GM12864 (cell line): ENCODE results near the gene PCED1B.
"Not testable (repeated sequence)": the region's sequence is repeated elsewhere in the genome, so short reads cannot be mapped to it uniquely, and the experiment has no call there.

Experiments used
- DNase-seq: peaks from one replicate; pipeline ENCODE4 v3.0.0-alpha.2; 2011; ENCODE audit warnings: low read depth
- H3K4me3 ChIP-seq: 2 replicates; pipeline ENCODE4 v1.5.1; 2011; ENCODE audit warnings: mild to moderate bottlenecking, low read depth, low read length, control low read depth
- TF ChIP-seq, protein P1 (sequence below): IDR thresholded peaks from 2 replicates; pipeline ENCODE4 v1.5.1; 2011; ENCODE audit warnings: low read depth, mild to moderate bottlenecking, moderate library complexity, low read length, control low read depth, inconsistent platforms; ENCODE audit errors: missing control alignments

Gene PCED1B

DNA sequence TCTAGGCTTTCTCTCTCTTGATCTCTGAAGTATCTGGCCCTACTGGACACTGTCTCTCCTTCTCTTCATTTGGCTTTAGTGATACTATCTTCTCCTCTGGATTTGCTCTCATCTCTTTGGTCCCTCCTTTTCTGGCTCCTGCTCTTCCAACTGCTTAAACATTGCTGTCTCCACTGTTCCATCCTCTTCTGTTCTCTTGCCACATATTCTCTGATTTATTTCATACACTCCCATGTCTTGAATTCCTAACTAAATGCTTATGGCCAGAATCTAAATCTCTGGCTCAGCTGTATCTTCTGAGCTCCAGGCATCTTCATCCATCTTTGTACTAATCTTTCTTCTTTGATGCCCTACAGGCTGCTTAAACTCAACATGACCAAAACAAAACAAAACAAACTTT is 25.5 kb upstream of the PCED1B start:
- H3K4me3 ChIP-seq = no peak overlapping the region
- TF ChIP-seq, protein P1, sequence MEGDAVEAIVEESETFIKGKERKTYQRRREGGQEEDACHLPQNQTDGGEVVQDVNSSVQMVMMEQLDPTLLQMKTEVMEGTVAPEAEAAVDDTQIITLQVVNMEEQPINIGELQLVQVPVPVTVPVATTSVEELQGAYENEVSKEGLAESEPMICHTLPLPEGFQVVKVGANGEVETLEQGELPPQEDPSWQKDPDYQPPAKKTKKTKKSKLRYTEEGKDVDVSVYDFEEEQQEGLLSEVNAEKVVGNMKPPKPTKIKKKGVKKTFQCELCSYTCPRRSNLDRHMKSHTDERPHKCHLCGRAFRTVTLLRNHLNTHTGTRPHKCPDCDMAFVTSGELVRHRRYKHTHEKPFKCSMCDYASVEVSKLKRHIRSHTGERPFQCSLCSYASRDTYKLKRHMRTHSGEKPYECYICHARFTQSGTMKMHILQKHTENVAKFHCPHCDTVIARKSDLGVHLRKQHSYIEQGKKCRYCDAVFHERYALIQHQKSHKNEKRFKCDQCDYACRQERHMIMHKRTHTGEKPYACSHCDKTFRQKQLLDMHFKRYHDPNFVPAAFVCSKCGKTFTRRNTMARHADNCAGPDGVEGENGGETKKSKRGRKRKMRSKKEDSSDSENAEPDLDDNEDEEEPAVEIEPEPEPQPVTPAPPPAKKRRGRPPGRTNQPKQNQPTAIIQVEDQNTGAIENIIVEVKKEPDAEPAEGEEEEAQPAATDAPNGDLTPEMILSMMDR = no peak
- no peak for DNase-seq

DNA sequence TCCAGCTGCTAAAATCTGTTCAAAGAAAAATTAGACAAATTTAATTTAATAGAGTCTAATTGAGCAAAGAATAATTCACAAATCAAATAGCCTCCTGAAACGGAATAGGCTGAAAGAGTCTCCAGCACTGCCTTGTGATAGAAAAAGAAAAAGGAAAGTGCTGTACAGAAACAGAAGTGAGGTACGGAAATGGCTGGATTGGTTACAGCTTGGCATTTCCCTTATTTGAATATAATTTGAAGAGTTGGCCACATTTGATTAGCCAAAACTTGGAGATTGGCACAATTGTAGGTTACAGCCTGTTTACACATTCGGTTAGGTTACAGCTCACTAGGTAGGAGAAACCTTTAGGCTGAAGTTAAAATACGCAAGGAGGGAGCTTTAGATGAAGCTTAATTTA is 24.8 kb upstream of the PCED1B start:
- no peak overlapping the region for H3K4me3 ChIP-seq
- TF ChIP-seq, protein P1 = no peak
- no peak for DNase-seq

DNA sequence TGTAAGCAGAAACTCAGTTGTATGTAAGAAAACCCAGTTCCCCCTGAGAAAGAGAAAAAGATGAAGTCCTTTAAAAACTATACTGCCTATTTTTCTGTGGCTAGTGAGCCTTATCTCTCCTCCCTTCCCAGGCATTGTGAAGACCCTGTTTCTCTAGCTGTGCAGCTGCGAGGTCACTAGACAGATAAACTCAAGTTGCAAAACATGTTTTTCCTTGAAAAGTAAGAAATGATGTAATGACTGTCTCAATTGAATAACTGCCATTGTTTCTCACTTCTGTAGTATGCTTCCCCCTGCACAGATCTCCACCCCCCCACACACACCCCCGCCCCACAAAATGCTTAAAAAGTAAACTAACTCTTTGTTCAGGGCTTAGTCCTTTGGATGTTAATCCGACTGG is 23.6 kb upstream of the PCED1B start:
- DNase-seq, H3K4me3 ChIP-seq: not testable (repeated sequence)

DNA sequence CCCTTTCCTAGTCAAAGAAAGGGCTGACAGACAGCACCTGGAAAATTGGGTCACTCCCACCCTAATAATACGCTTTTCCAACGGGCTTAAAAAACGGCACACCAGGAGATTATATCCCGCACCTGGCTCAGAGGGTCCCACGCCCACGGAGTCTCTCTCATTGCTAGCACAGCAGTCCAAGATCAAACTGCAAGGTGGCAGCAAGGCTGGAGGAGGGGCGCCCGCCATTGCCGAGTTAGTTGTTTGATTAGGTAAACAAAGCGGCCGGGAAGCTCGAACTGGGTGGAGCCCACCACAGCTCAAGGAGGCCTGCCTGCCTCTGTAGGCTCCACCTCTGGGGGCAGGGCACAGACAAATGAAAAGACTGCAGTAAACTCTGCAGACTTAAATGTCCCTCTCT is 22.5 kb upstream of the PCED1B start:
- not testable (repeated sequence) for H3K4me3 ChIP-seq, DNase-seq

DNA sequence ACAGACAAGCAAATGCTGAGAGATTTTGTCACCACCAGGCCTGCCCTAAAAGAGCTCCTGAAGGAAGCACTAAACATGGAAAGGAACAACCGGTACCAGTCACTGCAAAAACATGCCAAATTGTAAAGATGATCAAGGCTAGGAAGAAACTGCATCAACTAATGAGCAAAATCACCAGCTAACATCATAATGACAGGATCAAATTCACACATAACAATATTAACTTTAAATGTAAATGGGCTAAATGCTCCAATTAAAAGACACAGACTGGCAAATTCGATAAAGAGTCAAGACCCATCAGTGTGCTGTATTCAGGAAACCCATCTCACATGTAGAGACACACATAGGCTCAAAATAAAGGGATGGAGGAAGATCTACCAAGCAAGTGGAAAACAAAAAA is 20.8 kb upstream of the PCED1B start:
- not testable (repeated sequence) for DNase-seq, H3K4me3 ChIP-seq

DNA sequence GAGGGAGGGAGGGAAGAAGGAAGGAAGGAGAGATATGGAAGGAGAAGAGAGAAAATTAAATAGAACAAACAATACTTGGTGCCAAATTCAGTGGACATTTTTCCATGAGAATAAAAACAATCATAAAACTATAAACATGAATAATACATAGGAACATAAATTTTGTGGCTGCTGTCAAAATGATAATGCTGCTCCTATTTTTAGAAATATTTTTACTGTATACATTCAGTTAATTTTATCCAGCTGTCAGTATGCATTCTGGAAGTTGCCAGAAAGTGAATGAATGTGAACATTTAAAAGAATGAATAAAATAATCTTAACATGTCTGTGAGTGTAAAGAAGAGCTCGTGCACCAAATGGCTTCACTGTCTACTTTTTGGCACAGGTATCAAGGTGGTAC is 13.9 kb upstream of the PCED1B start:
- TF ChIP-seq, protein P1 = no peak
- H3K4me3 ChIP-seq = no peak overlapping the region
- no peak for DNase-seq

DNA sequence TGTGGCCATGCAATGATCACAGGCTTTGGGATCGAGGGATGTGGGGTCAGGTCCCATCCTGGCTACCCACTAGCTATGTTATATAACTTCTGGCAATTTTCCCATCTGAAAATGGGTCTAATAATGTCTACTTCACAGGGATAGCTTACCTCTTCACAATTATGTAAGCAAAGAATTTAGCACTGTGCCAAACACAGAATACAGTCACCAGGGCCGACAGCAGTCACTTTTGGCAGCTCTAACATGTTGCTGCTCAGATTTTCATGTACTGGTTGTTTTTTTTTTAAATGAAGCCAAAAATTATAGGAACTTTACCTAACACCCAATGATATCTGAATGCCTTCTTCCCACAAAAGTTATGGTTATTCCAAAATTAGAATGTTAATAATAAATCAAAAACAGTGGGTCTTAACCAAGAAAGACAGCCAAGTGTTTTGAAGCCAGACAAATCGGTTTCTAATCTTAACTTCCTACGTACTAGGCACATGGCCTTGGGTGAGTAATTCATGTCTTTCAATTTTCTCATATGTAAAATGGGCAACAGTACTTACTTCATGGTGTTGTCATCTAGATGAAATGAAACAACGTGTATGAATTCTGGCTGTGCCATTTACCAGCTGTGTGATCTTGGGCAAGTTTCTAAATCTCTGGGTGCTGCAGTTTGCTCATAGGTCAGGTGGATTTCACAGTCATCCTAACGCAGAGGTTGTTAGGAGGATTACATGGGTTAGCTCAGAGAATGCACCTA is 13.0 kb upstream of the PCED1B start:
- TF ChIP-seq, protein P1 = no peak
- DNase-seq = no peak

DNA sequence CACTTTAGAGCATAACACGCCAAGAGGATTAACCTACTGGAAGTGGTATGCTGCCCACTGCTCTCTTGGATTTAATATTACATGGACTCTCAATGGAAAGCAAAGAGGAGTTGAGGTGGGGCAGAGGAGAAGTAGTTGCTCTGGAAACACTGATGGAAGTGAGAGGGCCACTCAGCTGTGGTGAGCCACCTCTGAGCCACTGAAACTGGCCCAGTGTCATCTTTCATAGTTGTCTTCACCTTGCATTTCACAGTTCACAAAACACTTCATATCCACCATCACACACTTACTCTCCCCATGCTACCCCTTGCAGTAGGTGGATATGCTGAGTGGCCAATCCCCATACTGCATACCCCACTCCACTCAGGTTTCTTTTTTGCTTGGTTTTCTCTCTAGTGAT is 12.2 kb upstream of the PCED1B start:
- no peak overlapping the region for H3K4me3 ChIP-seq
- DNase-seq = no peak
- TF ChIP-seq, protein P1 = no peak

More for the DNA sequence above, 13.0 kb upstream of the PCED1B start:
- H3K4me3 ChIP-seq = no peak overlapping the region
